Suppressor macrophage (primary cell): ENCODE results near the gene PPP3CA.

Experiments used
- DNase-seq, 4 experiments: peaks; one replicate each; pipeline ENCODE4 v3.0.0-alpha.2; 2020 to 2022

The PPP3CA gene

GRCh38 chr4:101172369-101172768 lies 175.0 kb downstream of the PPP3CA start:
- DNase-seq: peak in 1 of 4 experiments; percentile 13

GRCh38 chr4:101171747-101172146 lies 175.6 kb downstream of the PPP3CA start:
- DNase-seq: no peak

- peak; percentile 62 to 84 (median 76) for DNase-seq
Observed at GRCh38 chr4:101169044-101170014, 178.0 kb downstream of the PPP3CA start.

GRCh38 chr4:101163936-101164335 lies 183.4 kb downstream of the PPP3CA start:
- no peak for DNase-seq

- DNase-seq: no peak
Observed at GRCh38 chr4:101162990-101163380, 184.3 kb downstream of the PPP3CA start.

GRCh38 chr4:101160792-101161592 lies 186.3 kb downstream of the PPP3CA start:
- DNase-seq: no peak

- no peak for DNase-seq
Observed at GRCh38 chr4:101158507-101158906, 188.8 kb downstream of the PPP3CA start.

- no peak for DNase-seq
Observed at GRCh38 chr4:101158134-101158482, 189.2 kb downstream of the PPP3CA start.

GRCh38 chr4:101157415-101158133 lies 189.8 kb downstream of the PPP3CA start:
- no peak for DNase-seq

GRCh38 chr4:101156619-101157310 lies 190.6 kb downstream of the PPP3CA start:
- no peak for DNase-seq

- DNase-seq: no peak
Observed at GRCh38 chr4:101155945-101156344, 191.4 kb downstream of the PPP3CA start.

GRCh38 chr4:101155368-101155767 lies 192.0 kb downstream of the PPP3CA start:
- DNase-seq: no peak

- DNase-seq: no peak
Observed at GRCh38 chr4:101153653-101154052, 193.7 kb downstream of the PPP3CA start.

GRCh38 chr4:101152521-101152920 lies 194.8 kb downstream of the PPP3CA start:
- DNase-seq: no peak

- no peak for DNase-seq
Observed at GRCh38 chr4:101148551-101148950, 198.8 kb downstream of the PPP3CA start.

- DNase-seq: no peak
Observed at GRCh38 chr4:101147283-101147682, 200.0 kb downstream of the PPP3CA start.

GRCh38 chr4:101145021-101145420 lies 202.3 kb downstream of the PPP3CA start:
- peak in 2 of 4 experiments; percentile 63 to 74 for DNase-seq

- no peak for DNase-seq
Observed at GRCh38 chr4:101142259-101142658, 205.1 kb downstream of the PPP3CA start.

- DNase-seq: no peak
Observed at GRCh38 chr4:101141855-101142254, 205.5 kb downstream of the PPP3CA start.

- DNase-seq: peak; percentile 10 to 39 (median 24)
Observed at GRCh38 chr4:101141230-101141629, 206.1 kb downstream of the PPP3CA start.

- DNase-seq: peak in 3 of 4 experiments; percentile 8 to 23 (median 14)
Observed at GRCh38 chr4:101140228-101140627, 207.1 kb downstream of the PPP3CA start.
